ENCODE results near the gene NFKBIZ. TPM values are rescaled to one million over a fixed set of nuclear protein-coding genes. Genes with fewer than 3 reads are reported as not detected.

NFKBIZ gene
- total and polyA plus RNA-seq, 2 donors (not counting 1 experiment from before 2014, with no cell fraction given), result 14.7 to 38.8 TPM

DNA sequence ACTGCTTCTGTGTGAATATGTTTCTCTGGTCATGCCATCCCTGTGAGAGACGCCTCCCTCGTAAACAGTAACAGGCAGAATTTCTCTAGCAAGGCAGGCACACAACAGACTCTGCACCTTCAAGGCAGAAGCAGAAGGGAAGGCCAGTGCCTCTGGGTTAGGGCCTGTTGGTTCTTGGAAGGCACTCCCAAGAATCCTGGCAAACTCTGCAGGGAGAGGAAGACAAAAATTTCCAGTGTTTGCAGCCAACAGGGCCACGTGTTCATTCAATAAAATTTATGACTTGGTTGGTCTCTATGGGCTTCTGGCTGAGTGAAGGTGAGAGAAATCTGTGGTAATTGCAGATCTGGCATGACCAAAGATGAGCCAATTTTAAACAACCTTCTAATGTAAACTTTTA, 39.3 kb downstream of the NFKBIZ start:
- H3K79me2 ChIP-seq (ENCODE audit: control insufficient read depth, insufficient read depth, low read length), result no peaks in the 10 kb centered on the region
- TF ChIP-seq, protein P1, sequence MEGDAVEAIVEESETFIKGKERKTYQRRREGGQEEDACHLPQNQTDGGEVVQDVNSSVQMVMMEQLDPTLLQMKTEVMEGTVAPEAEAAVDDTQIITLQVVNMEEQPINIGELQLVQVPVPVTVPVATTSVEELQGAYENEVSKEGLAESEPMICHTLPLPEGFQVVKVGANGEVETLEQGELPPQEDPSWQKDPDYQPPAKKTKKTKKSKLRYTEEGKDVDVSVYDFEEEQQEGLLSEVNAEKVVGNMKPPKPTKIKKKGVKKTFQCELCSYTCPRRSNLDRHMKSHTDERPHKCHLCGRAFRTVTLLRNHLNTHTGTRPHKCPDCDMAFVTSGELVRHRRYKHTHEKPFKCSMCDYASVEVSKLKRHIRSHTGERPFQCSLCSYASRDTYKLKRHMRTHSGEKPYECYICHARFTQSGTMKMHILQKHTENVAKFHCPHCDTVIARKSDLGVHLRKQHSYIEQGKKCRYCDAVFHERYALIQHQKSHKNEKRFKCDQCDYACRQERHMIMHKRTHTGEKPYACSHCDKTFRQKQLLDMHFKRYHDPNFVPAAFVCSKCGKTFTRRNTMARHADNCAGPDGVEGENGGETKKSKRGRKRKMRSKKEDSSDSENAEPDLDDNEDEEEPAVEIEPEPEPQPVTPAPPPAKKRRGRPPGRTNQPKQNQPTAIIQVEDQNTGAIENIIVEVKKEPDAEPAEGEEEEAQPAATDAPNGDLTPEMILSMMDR (conservative IDR thresholded peaks at IDR 0.05 in 1 of 2, IDR thresholded peaks at IDR 0.05 in 1 of 2; ENCODE audit: low read depth in 1 of 2, low read length in 2 of 2), result no peak
- no peak for TF ChIP-seq EZH2 (IDR thresholded peaks at IDR 0.05; ENCODE audit: low read length, missing control alignments)
- H3K9ac ChIP-seq (ENCODE audit: insufficient read depth, low read length), result no peak overlapping the region
- no peak for DNase-seq (ENCODE audit: low read depth in 2 of 2)
- H3K4me1 ChIP-seq (ENCODE audit: control insufficient read depth, extremely low read depth, insufficient read depth, low read length), result no peaks in the 10 kb centered on the region
- no peaks in the 10 kb centered on the region for H4K20me1 ChIP-seq (ENCODE audit: control insufficient read depth, extremely low read depth, insufficient read depth, low read length)
- no peaks in the 10 kb centered on the region for H3K9me3 ChIP-seq (ENCODE audit: control insufficient read depth, insufficient read depth, low read depth, low read length)
- no peak overlapping the region for H3K4me2 ChIP-seq (ENCODE audit: extremely low read depth, insufficient read depth, low read length)
- H3K36me3 ChIP-seq (ENCODE audit: control insufficient read depth, insufficient read depth, low read length), result no peaks in the 10 kb centered on the region
- H3K27ac ChIP-seq (ENCODE audit: insufficient read depth, low read length), result no peak overlapping the region
- no peak overlapping the region for H2AFZ ChIP-seq (ENCODE audit: low read length)
- no peak overlapping the region for H3K4me3 ChIP-seq (replicated peaks in 1 of 4; ENCODE audit: control extremely low read depth in 1 of 4, insufficient read depth in 1 of 4, low read depth in 3 of 4, low read length in 4 of 4)
- no peaks in the 10 kb centered on the region for H3K27me3 ChIP-seq (ENCODE audit: control insufficient read depth, insufficient read depth, low read length)

- H3K4me1 ChIP-seq (ENCODE audit: control insufficient read depth, extremely low read depth, insufficient read depth, low read length), result no peaks in the 10 kb centered on the region
- no peak overlapping the region for H3K27ac ChIP-seq (ENCODE audit: insufficient read depth, low read length)
- no peak overlapping the region for H3K4me3 ChIP-seq (replicated peaks in 1 of 4; ENCODE audit: control extremely low read depth in 1 of 4, insufficient read depth in 1 of 4, low read depth in 3 of 4, low read length in 4 of 4)
- H3K36me3 ChIP-seq (ENCODE audit: control insufficient read depth, insufficient read depth, low read length), result no peaks in the 10 kb centered on the region
- TF ChIP-seq, protein P1 (conservative IDR thresholded peaks at IDR 0.05 in 1 of 2, IDR thresholded peaks at IDR 0.05 in 1 of 2; ENCODE audit: low read depth in 1 of 2, low read length in 2 of 2), result no peak
- no peak for TF ChIP-seq EZH2 (IDR thresholded peaks at IDR 0.05; ENCODE audit: low read length, missing control alignments)
- no peaks in the 10 kb centered on the region for H3K9me3 ChIP-seq (ENCODE audit: control insufficient read depth, insufficient read depth, low read depth, low read length)
- DNase-seq (ENCODE audit: low read depth in 2 of 2), result peak; percentile 67 to 92
- H2AFZ ChIP-seq (ENCODE audit: low read length), result no peak overlapping the region
- H3K27me3 ChIP-seq (ENCODE audit: control insufficient read depth, insufficient read depth, low read length), result no peaks in the 10 kb centered on the region
- no peak overlapping the region for H3K9ac ChIP-seq (ENCODE audit: insufficient read depth, low read length)
- H4K20me1 ChIP-seq (ENCODE audit: control insufficient read depth, extremely low read depth, insufficient read depth, low read length), result no peaks in the 10 kb centered on the region
- no peaks in the 10 kb centered on the region for H3K79me2 ChIP-seq (ENCODE audit: control insufficient read depth, insufficient read depth, low read length)
- no peak overlapping the region for H3K4me2 ChIP-seq (ENCODE audit: extremely low read depth, insufficient read depth, low read length)
Observed at GRCh38 chr3:101890716-101891115, 41.4 kb downstream of the NFKBIZ start.

- Histone ChIP-seq H3K36me3 (ENCODE audit: control insufficient read depth, insufficient read depth, low read length) (no peaks in the 10 kb centered on the region), H3K9ac (ENCODE audit: insufficient read depth, low read length) (no peak overlapping the region), H4K20me1 (ENCODE audit: control insufficient read depth, extremely low read depth, insufficient read depth, low read length) (no peaks in the 10 kb centered on the region), H3K4me3 (replicated peaks in 1 of 4; ENCODE audit: control extremely low read depth in 1 of 4, insufficient read depth in 1 of 4, low read depth in 3 of 4, low read length in 4 of 4) (no peak overlapping the region), H3K9me3 (ENCODE audit: control insufficient read depth, insufficient read depth, low read depth, low read length) (no peaks in the 10 kb centered on the region), H3K79me2 (ENCODE audit: control insufficient read depth, insufficient read depth, low read length) (no peaks in the 10 kb centered on the region), H3K4me1 (ENCODE audit: control insufficient read depth, extremely low read depth, insufficient read depth, low read length) (no peaks in the 10 kb centered on the region), H2AFZ (ENCODE audit: low read length) (no peak overlapping the region), H3K27me3 (ENCODE audit: control insufficient read depth, insufficient read depth, low read length) (no peaks in the 10 kb centered on the region), H3K27ac (ENCODE audit: insufficient read depth, low read length) (no peak overlapping the region), H3K4me2 (ENCODE audit: extremely low read depth, insufficient read depth, low read length) (no peak overlapping the region)
- TF ChIP-seq, protein P1 (conservative IDR thresholded peaks at IDR 0.05 in 1 of 2, IDR thresholded peaks at IDR 0.05 in 1 of 2; ENCODE audit: low read depth in 1 of 2, low read length in 2 of 2), result no peak
- no peak for TF ChIP-seq EZH2 (IDR thresholded peaks at IDR 0.05; ENCODE audit: low read length, missing control alignments)
- DNase-seq (ENCODE audit: low read depth in 2 of 2), result no peak
Observed at GRCh38 chr3:101892648-101893047, 43.3 kb downstream of the NFKBIZ start.
